Measurements from ENCODE around the gene EMILIN2. TPM values are rescaled to one million over a fixed set of nuclear protein-coding genes. Genes with fewer than 3 reads are reported as not detected.

Gene EMILIN2
- total RNA-seq, 1 donor from 2014 or later: 29.6 TPM

GRCh38 chr18:2869207-2869606 is 22.4 kb downstream of the EMILIN2 start:
- Mint-ChIP-seq H3K36me3 (ENCODE audit: low read depth, unreplicated experiment) (peaks cover 16% of the 10 kb centered on the region), H3K4me3 (ENCODE audit: unreplicated experiment) (no peak overlapping the region), H3K27ac (ENCODE audit: unreplicated experiment) (no peak overlapping the region), H3K27me3 (ENCODE audit: low read depth, unreplicated experiment) (no peaks in the 10 kb centered on the region), H3K9me3 (ENCODE audit: unreplicated experiment) (peaks cover 6% of the 10 kb centered on the region), H3K4me1 (ENCODE audit: low read depth, unreplicated experiment) (no peaks in the 10 kb centered on the region)
- H3K9me3 ChIP-seq (ENCODE audit: insufficient read depth, low read depth, low read length): no peaks in the 10 kb centered on the region
- H2AFZ ChIP-seq (ENCODE audit: low read depth, low read length): no peak overlapping the region
- FAIRE-seq (no peak), DNase-seq (ENCODE audit: low read depth) (no peak)
- TF ChIP-seq EZH2 (IDR thresholded peaks at IDR 0.05; ENCODE audit: insufficient read depth, low read length): no peak
- TF ChIP-seq, protein P1, sequence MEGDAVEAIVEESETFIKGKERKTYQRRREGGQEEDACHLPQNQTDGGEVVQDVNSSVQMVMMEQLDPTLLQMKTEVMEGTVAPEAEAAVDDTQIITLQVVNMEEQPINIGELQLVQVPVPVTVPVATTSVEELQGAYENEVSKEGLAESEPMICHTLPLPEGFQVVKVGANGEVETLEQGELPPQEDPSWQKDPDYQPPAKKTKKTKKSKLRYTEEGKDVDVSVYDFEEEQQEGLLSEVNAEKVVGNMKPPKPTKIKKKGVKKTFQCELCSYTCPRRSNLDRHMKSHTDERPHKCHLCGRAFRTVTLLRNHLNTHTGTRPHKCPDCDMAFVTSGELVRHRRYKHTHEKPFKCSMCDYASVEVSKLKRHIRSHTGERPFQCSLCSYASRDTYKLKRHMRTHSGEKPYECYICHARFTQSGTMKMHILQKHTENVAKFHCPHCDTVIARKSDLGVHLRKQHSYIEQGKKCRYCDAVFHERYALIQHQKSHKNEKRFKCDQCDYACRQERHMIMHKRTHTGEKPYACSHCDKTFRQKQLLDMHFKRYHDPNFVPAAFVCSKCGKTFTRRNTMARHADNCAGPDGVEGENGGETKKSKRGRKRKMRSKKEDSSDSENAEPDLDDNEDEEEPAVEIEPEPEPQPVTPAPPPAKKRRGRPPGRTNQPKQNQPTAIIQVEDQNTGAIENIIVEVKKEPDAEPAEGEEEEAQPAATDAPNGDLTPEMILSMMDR (IDR thresholded peaks at IDR 0.05; ENCODE audit: insufficient read depth, low read depth, low read length): no peak
- no peaks in the 10 kb centered on the region for H3K79me2 ChIP-seq (ENCODE audit: insufficient read depth, low read length)
- H3K27me3 ChIP-seq (ENCODE audit: insufficient read depth, low read length): no peaks in the 10 kb centered on the region
- no peak overlapping the region for H3K4me2 ChIP-seq (ENCODE audit: low read length)
- no peaks in the 10 kb centered on the region for H3K36me3 ChIP-seq (ENCODE audit: insufficient read depth, low read length)
- H3K4me3 ChIP-seq (ENCODE audit: insufficient read depth, low read depth, low read length): no peak overlapping the region
- H3K27ac ChIP-seq (ENCODE audit: low read depth, low read length): no peak overlapping the region
- H4K20me1 ChIP-seq (ENCODE audit: insufficient read depth, low read length): no peaks in the 10 kb centered on the region
- H3K9ac ChIP-seq (ENCODE audit: low read length): no peak overlapping the region
- no peaks in the 10 kb centered on the region for H3K4me1 ChIP-seq (ENCODE audit: insufficient read depth, low read length)

DNA sequence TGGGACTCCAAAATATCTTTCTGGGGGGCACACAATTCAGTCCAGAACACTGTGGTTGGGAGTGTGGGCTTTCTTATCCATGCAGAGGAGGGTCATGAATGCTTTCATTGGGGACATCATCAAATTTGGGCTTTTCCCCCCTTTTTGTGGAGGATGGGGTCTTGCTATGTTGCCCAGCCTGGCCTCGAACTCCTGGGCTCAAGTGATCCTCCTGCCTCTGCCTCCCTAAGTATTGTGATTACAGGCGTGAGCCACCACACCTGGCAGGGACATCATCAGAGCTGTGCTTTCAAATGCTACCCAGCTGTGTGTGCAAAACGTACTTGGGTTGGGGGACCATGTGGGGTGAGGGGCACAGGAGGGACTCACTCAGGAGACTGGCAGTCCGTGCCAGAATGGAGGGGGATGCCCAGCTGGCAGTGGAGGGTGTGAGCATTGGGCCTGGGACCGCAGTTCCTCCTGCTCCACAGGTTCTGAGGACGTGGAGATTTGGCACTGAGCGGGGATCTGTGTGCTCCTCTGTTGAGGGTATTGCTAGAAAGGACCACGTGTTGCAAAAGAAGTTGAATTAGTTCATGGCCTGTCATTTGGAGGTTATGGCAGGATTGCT is 24.4 kb downstream of the EMILIN2 start:
- FAIRE-seq (no peak), DNase-seq (ENCODE audit: low read depth) (no peak)
- no peak for TF ChIP-seq EZH2 (IDR thresholded peaks at IDR 0.05; ENCODE audit: insufficient read depth, low read length)
- TF ChIP-seq, protein P1 (IDR thresholded peaks at IDR 0.05; ENCODE audit: insufficient read depth, low read depth, low read length): no peak
- Mint-ChIP-seq H3K9me3 (ENCODE audit: unreplicated experiment) (peaks cover 2% of the 10 kb centered on the region), H3K27ac (ENCODE audit: unreplicated experiment) (no peak overlapping the region), H3K4me3 (ENCODE audit: unreplicated experiment) (no peak overlapping the region), H3K36me3 (ENCODE audit: low read depth, unreplicated experiment) (peaks cover 7% of the 10 kb centered on the region), H3K27me3 (ENCODE audit: low read depth, unreplicated experiment) (no peaks in the 10 kb centered on the region), H3K4me1 (ENCODE audit: low read depth, unreplicated experiment) (peaks cover 12% of the 10 kb centered on the region)
- no peaks in the 10 kb centered on the region for H3K36me3 ChIP-seq (ENCODE audit: insufficient read depth, low read length)
- peaks cover 7% of the 10 kb centered on the region for H3K4me1 ChIP-seq (ENCODE audit: insufficient read depth, low read length)
- H3K79me2 ChIP-seq (ENCODE audit: insufficient read depth, low read length): no peaks in the 10 kb centered on the region
- H3K27ac ChIP-seq (ENCODE audit: low read depth, low read length): no peak overlapping the region
- no peak overlapping the region for H3K9ac ChIP-seq (ENCODE audit: low read length)
- H3K9me3 ChIP-seq (ENCODE audit: insufficient read depth, low read depth, low read length): no peaks in the 10 kb centered on the region
- no peak overlapping the region for H2AFZ ChIP-seq (ENCODE audit: low read depth, low read length)
- no peaks in the 10 kb centered on the region for H4K20me1 ChIP-seq (ENCODE audit: insufficient read depth, low read length)
- no peak overlapping the region for H3K4me2 ChIP-seq (ENCODE audit: low read length)
- no peak overlapping the region for H3K4me3 ChIP-seq (ENCODE audit: insufficient read depth, low read depth, low read length)
- H3K27me3 ChIP-seq (ENCODE audit: insufficient read depth, low read length): no peaks in the 10 kb centered on the region

DNA sequence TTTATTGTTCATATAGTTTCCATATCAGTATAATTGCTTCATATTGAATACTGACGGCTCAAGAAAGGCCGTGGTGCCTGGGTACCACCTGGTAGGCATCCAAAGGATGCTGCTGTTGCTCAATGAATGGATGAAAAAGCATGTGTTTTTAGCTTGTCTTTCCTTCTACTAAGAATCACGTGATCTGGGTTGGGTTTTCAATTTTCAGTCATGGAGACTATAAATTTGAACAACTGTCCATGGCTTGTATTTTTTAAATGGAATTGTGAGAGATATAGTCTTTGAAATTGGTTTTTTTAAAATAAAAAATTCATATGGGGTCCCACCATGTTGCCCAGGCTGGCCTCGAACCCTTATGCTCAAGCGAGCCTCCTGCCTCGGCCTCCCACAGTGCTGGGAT is 25.3 kb downstream of the EMILIN2 start:
- H3K36me3 Mint-ChIP-seq (ENCODE audit: low read depth, unreplicated experiment): peaks cover 2% of the 10 kb centered on the region
- H3K9me3 Mint-ChIP-seq (ENCODE audit: unreplicated experiment): no peaks in the 10 kb centered on the region
- no peaks in the 10 kb centered on the region for H3K36me3 ChIP-seq (ENCODE audit: insufficient read depth, low read length)
- no peaks in the 10 kb centered on the region for H3K27me3 ChIP-seq (ENCODE audit: insufficient read depth, low read length)
- H3K4me3 ChIP-seq (ENCODE audit: insufficient read depth, low read depth, low read length): no peak overlapping the region
- no peak overlapping the region for H3K4me3 Mint-ChIP-seq (ENCODE audit: unreplicated experiment)
- no peak overlapping the region for H3K9ac ChIP-seq (ENCODE audit: low read length)
- DNase-seq (ENCODE audit: low read depth) (no peak), FAIRE-seq (no peak)
- H3K27ac ChIP-seq (ENCODE audit: low read depth, low read length): no peak overlapping the region
- H3K27me3 Mint-ChIP-seq (ENCODE audit: low read depth, unreplicated experiment): no peaks in the 10 kb centered on the region
- no peaks in the 10 kb centered on the region for H3K9me3 ChIP-seq (ENCODE audit: insufficient read depth, low read depth, low read length)
- TF ChIP-seq EZH2 (IDR thresholded peaks at IDR 0.05; ENCODE audit: insufficient read depth, low read length): no peak
- TF ChIP-seq, protein P1 (IDR thresholded peaks at IDR 0.05; ENCODE audit: insufficient read depth, low read depth, low read length): no peak
- H3K27ac Mint-ChIP-seq (ENCODE audit: unreplicated experiment): no peak overlapping the region
- no peak overlapping the region for H2AFZ ChIP-seq (ENCODE audit: low read depth, low read length)
- H3K79me2 ChIP-seq (ENCODE audit: insufficient read depth, low read length): no peaks in the 10 kb centered on the region
- peaks cover 17% of the 10 kb centered on the region for H3K4me1 Mint-ChIP-seq (ENCODE audit: low read depth, unreplicated experiment)
- H3K4me1 ChIP-seq (ENCODE audit: insufficient read depth, low read length): peaks cover 7% of the 10 kb centered on the region
- no peaks in the 10 kb centered on the region for H4K20me1 ChIP-seq (ENCODE audit: insufficient read depth, low read length)
- no peak overlapping the region for H3K4me2 ChIP-seq (ENCODE audit: low read length)

Data from astrocyte (in vitro differentiated cells and primary cell).